Endothelial cell of umbilical vein (primary cell): ENCODE results near the gene PRR36. TPM values are rescaled to one million over a fixed set of nuclear protein-coding genes. Genes with fewer than 3 reads are reported as not detected.

Source experiments
- BruUV-seq: library from RNA; stranded (reverse); fragments of 400-500 nt; replicated peaks from 2 replicates; lab custom pipeline; 2021; lab: Mats Ljungman, UMichigan
- CTCF ChIA-PET: fragments of 300-600, 350-600 bp; sonication (Branson Sonifier 250); formaldehyde crosslinking; loops from one replicate; lab custom pipeline; 2021; ENCODE audit warnings: antibody characterized with exemption, inconsistent platforms; lab: Charles Lee
- POLR2A ChIA-PET: fragments of 300-600, 350-600 bp; sonication (Branson Sonifier 250); formaldehyde crosslinking; loops from one replicate; lab custom pipeline; 2021; ENCODE audit warnings: antibody characterized with exemption, inconsistent platforms; lab: Charles Lee
- DNase-seq: peaks from one replicate; pipeline ENCODE4 v3.0.0-alpha.2; 2011; ENCODE audit warnings: low read depth, low spot score
- FAIRE-seq: peaks from 2 replicates; lab custom pipeline; 2011; peaks lifted over from hg19 to GRCh38; lab: Jason Lieb, UNC
- H2AFZ ChIP-seq: 2 replicates; pipeline ENCODE4 v1.6.0; 2012; ENCODE audit warnings: low read depth, low read length, control low read depth, inconsistent platforms
- H3K27ac ChIP-seq: 2 replicates; pipeline ENCODE4 v1.5.1; 2011; ENCODE audit warnings: low read depth, mild to moderate bottlenecking, control low read depth, low read length, moderate library complexity; ENCODE audit not compliant: insufficient read depth
- H3K27me3 ChIP-seq, 2 experiments: 2 replicates each; pipeline versions ENCODE4 v1.6.0 to v1.6.1; 2011; ENCODE audit warnings: low read length in 2 of 2, mixed read lengths in 1 of 2; ENCODE audit not compliant: control insufficient read depth in 2 of 2, insufficient read depth in 2 of 2
- H3K36me3 ChIP-seq, 2 experiments: 2 replicates in 1 of 2; 3 replicates in 1 of 2; pipeline ENCODE4 v1.5.1; 2011; ENCODE audit warnings: low read length in 2 of 2, mild to moderate bottlenecking in 1 of 2, moderate library complexity in 1 of 2; ENCODE audit not compliant: control insufficient read depth in 2 of 2, insufficient read depth in 2 of 2; ENCODE audit errors: extremely low read depth in 1 of 2
- H3K4me1 ChIP-seq: 3 replicates; pipeline ENCODE4 v1.5.1; 2011; ENCODE audit warnings: mild to moderate bottlenecking, low read length; ENCODE audit not compliant: control insufficient read depth, insufficient read depth; ENCODE audit errors: extremely low read depth
- H3K4me2 ChIP-seq: 2 replicates; pipeline ENCODE4 v1.6.1; 2011; ENCODE audit warnings: low read length, control low read depth, mixed read lengths; ENCODE audit not compliant: insufficient read depth
- H3K4me3 ChIP-seq, 3 experiments: fragments of 200-600 bp in 1 of 3; sonication (generic), shearing (Covaris generic) in 1 of 3; replicated peaks in 1 of 3; 2 replicates each; pipeline ENCODE4 v1.5.1; 2011 to 2016; ENCODE audit warnings: control low read depth in 3 of 3, low read length in 3 of 3, mild to moderate bottlenecking in 2 of 3, inconsistent platforms in 1 of 3, low read depth in 1 of 3, moderate library complexity in 1 of 3; ENCODE audit not compliant: insufficient read depth in 1 of 3
- H3K79me2 ChIP-seq: 2 replicates; pipeline ENCODE4 v1.6.0; 2012; ENCODE audit warnings: low read length, inconsistent platforms; ENCODE audit not compliant: control insufficient read depth, insufficient read depth
- H3K9ac ChIP-seq: replicated peaks from 2 replicates; pipeline ENCODE3; 2011; ENCODE audit warnings: low read length, control low read depth; ENCODE audit not compliant: insufficient read depth; ENCODE audit errors: extremely low read depth
- H3K9me1 ChIP-seq: replicated peaks from 3 replicates; pipeline ENCODE4 v1.6.0; 2011; ENCODE audit warnings: mild to moderate bottlenecking, low read length; ENCODE audit not compliant: control insufficient read depth, insufficient read depth; ENCODE audit errors: extremely low read depth
- H3K9me3 ChIP-seq: replicated peaks from 2 replicates; pipeline ENCODE4 v1.5.1; 2012; ENCODE audit warnings: low read length, inconsistent platforms; ENCODE audit not compliant: control insufficient read depth, insufficient read depth
- H4K20me1 ChIP-seq: replicated peaks from 2 replicates; pipeline ENCODE3; 2011; ENCODE audit warnings: mild to moderate bottlenecking, low read length; ENCODE audit not compliant: control insufficient read depth, insufficient read depth; ENCODE audit errors: extremely low read depth
- GATA2 ChIP-seq: IDR thresholded peaks from 2 replicates; pipeline ENCODE4 v1.7.0; 2011; ENCODE audit warnings: low read depth, mild to moderate bottlenecking, moderate library complexity, mixed read lengths, low read length; ENCODE audit not compliant: insufficient read length, insufficient read depth
- JUN ChIP-seq: IDR thresholded peaks from 2 replicates; pipeline ENCODE4 v1.6.1; 2011; ENCODE audit warnings: borderline replicate concordance, low read depth; ENCODE audit not compliant: insufficient read length, insufficient read depth
- POLR2A ChIP-seq: IDR thresholded peaks from 2 replicates; pipeline ENCODE4 v1.6.1; 2012; ENCODE audit warnings: low read depth, mild to moderate bottlenecking, control low read depth, low read length
- POLR2AphosphoS5 ChIP-seq: IDR thresholded peaks from 2 replicates; pipeline ENCODE4 v1.6.1; 2012; ENCODE audit warnings: low read depth, mild to moderate bottlenecking, control low read depth, low read length, moderate library complexity; ENCODE audit not compliant: insufficient read depth
- dilution Hi-C: fragments of 300-500 bp; cut with MboI; formaldehyde crosslinking; loops from one replicate; pipeline ENCODE4 v1.15.0; 2019; ENCODE audit warnings: low sequenced_read_pairs; ENCODE audit not compliant: extremely low pct_ligation_motif_present
- intact Hi-C: fragments of 100-400 bp; cut with micrococcal nuclease; formaldehyde crosslinking; loops from one replicate; pipeline ENCODE4 v1.10.0; 2022
- polyA plus RNA-seq, 4 experiments: library from polyadenylated mRNA; depleted of rRNA in 3 of 4; stranded (reverse) in 3 of 4; unstranded in 1 of 4; fragments of >200 nt; gene quantifications; 2 replicates each; pipeline versions ENCODE4 v1.2.1 to v1.2.3, GENCODE V29; 2011 to 2012; ENCODE audit warnings: missing spikeins in 1 of 4
- total RNA-seq: library from RNA; stranded (reverse); gene quantifications from 2 replicates; pipeline ENCODE4 v1.2.3, GENCODE V29; 2021
- TF ChIP-seq, protein P1 (sequence below), 2 donors: IDR thresholded peaks; 1 replicate in 1 of 2; 2 replicates in 1 of 2; pipeline ENCODE4 v1.5.1; 2011; ENCODE audit warnings: low read length in 2 of 2, mild to moderate bottlenecking in 2 of 2, moderate library complexity in 2 of 2, control low read depth in 1 of 2, inconsistent platforms in 1 of 2, low read depth in 1 of 2; ENCODE audit not compliant: insufficient read depth in 1 of 2; ENCODE audit errors: extremely low read depth in 1 of 2

The PRR36 gene
- total and polyA plus RNA-seq, 2 donors (not counting 3 experiments of a cell fraction or from before 2014, with no cell fraction given) = not detected

GRCh38 chr19:7858109-7858770 lies 15.9 kb downstream of the PRR36 start:
- DNase-seq (no peak), FAIRE-seq (no peak)
- CTCF ChIA-PET = interaction anchor here (0.9 to 1.5 kb wide), 2 partner anchors 11 to 45 kb away, joined by 3 to 6 read pairs; partner anchors contain the start of gene MAP2K7
- POLR2A ChIA-PET = no interaction called here
- H3K27me3 ChIP-seq = peaks cover 0 to 6% of the 10 kb centered on the region in 2 experiments
- H4K20me1 ChIP-seq = no peaks in the 10 kb centered on the region
- dilution Hi-C loops (no loop called here), intact Hi-C loops (no loop called here)
- H3K9ac ChIP-seq = no peak overlapping the region
- no peak overlapping the region for H2AFZ ChIP-seq
- no peak overlapping the region for H3K4me2 ChIP-seq
- TF ChIP-seq, protein P1, sequence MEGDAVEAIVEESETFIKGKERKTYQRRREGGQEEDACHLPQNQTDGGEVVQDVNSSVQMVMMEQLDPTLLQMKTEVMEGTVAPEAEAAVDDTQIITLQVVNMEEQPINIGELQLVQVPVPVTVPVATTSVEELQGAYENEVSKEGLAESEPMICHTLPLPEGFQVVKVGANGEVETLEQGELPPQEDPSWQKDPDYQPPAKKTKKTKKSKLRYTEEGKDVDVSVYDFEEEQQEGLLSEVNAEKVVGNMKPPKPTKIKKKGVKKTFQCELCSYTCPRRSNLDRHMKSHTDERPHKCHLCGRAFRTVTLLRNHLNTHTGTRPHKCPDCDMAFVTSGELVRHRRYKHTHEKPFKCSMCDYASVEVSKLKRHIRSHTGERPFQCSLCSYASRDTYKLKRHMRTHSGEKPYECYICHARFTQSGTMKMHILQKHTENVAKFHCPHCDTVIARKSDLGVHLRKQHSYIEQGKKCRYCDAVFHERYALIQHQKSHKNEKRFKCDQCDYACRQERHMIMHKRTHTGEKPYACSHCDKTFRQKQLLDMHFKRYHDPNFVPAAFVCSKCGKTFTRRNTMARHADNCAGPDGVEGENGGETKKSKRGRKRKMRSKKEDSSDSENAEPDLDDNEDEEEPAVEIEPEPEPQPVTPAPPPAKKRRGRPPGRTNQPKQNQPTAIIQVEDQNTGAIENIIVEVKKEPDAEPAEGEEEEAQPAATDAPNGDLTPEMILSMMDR (IDR thresholded peaks at IDR 0.05; ENCODE audit: extremely low read depth in 1 of 2, insufficient read depth in 1 of 2, low read depth in 1 of 2, low read length in 2 of 2) = no peak
- TF ChIP-seq POLR2AphosphoS5 (no peak), POLR2A (no peak), GATA2 (no peak), JUN (no peak)
- H3K4me1 ChIP-seq = no peaks in the 10 kb centered on the region
- no peaks in the 10 kb centered on the region for H3K36me3 ChIP-seq
- no peaks in the 10 kb centered on the region for H3K9me1 ChIP-seq
- no TSS peak for BruUV-seq
- H3K27ac ChIP-seq = no peak overlapping the region
- H3K79me2 ChIP-seq = no peaks in the 10 kb centered on the region
- no peaks in the 10 kb centered on the region for H3K9me3 ChIP-seq
- no peak overlapping the region for H3K4me3 ChIP-seq
